SK-N-SH (cell line): ENCODE measurements around the gene MLLT3. TPM values are rescaled to one million over a fixed set of nuclear protein-coding genes. Genes with fewer than 3 reads are reported as not detected.

ENCODE experiments used
- CTCF ChIA-PET: fragments of 300-600, 350-600 bp; formaldehyde crosslinking; extraction: SDS; loops from one replicate; lab custom pipeline; 2021; lab: Yijun Ruan, JAX
- POLR2A ChIA-PET: fragments of 350-600 bp; sonication (Branson Sonifier 250); formaldehyde crosslinking; extraction: SDS; loops from one replicate; lab custom pipeline; 2020; ENCODE audit warnings: antibody characterized with exemption, inconsistent platforms; lab: Yijun Ruan, JAX
- DNase-seq: peaks from one replicate; pipeline ENCODE4 v3.0.0; 2012
- H2AFZ ChIP-seq: fragments of 200-600 bp; sonication (generic); 2 replicates; pipeline ENCODE4 v1.8.1; 2016; ENCODE audit warnings: antibody characterized with exemption, mild to moderate bottlenecking, low read depth
- H3F3A ChIP-seq: fragments of 200-600 bp; sonication (generic); replicated peaks from 2 replicates; pipeline ENCODE3; 2016; ENCODE audit warnings: antibody characterized with exemption, mild to moderate bottlenecking; ENCODE audit not compliant: insufficient read depth
- H3K27ac ChIP-seq, 2 experiments: fragments of 200-500 bp in 1 of 2; fragments of 200-600 bp in 1 of 2; sonication (Bioruptor generic) in 1 of 2; sonication (generic), shearing (Covaris generic) in 1 of 2; 2 replicates each; pipeline versions ENCODE4 v1.5.1 to v1.6.1; 2014 to 2016; ENCODE audit warnings: low read depth in 2 of 2, inconsistent platforms in 1 of 2, low read length in 1 of 2, mild to moderate bottlenecking in 1 of 2, mixed read lengths in 1 of 2
- H3K27me3 ChIP-seq: fragments of 200-600 bp; sonication (generic), shearing (Covaris generic); 2 replicates; pipeline ENCODE4 v1.6.1; 2016; ENCODE audit warnings: mixed run types; ENCODE audit not compliant: insufficient read depth
- H3K36me3 ChIP-seq, 2 experiments: fragments of 200-500 bp in 1 of 2; fragments of 200-600 bp in 1 of 2; sonication (Bioruptor generic) in 1 of 2; sonication (generic) in 1 of 2; replicated peaks in 1 of 2; 2 replicates each; pipeline versions ENCODE3 to v1.5.1; 2014 to 2016; ENCODE audit warnings: low read length in 1 of 2, mild to moderate bottlenecking in 1 of 2; ENCODE audit not compliant: insufficient read depth in 2 of 2, control insufficient read depth in 1 of 2
- H3K4me1 ChIP-seq, 2 experiments: fragments of 200-500 bp in 1 of 2; fragments of 200-600 bp in 1 of 2; sonication (Bioruptor generic) in 1 of 2; sonication (generic), shearing (Covaris generic) in 1 of 2; 2 replicates each; pipeline versions ENCODE4 v1.5.1 to v1.6.1; 2014 to 2016; ENCODE audit warnings: low read depth in 1 of 2, low read length in 1 of 2, mixed run types in 1 of 2; ENCODE audit not compliant: insufficient read depth in 2 of 2, control insufficient read depth in 1 of 2
- H3K4me2 ChIP-seq: fragments of 200-600 bp; sonication (generic), shearing (Covaris generic); 2 replicates; pipeline ENCODE4 v1.6.1; 2017; ENCODE audit warnings: mixed run types
- H3K4me3 ChIP-seq, 2 experiments: fragments of 200-500 bp in 1 of 2; fragments of 200-600 bp in 1 of 2; sonication (Bioruptor generic) in 1 of 2; sonication (generic), shearing (Covaris generic) in 1 of 2; 2 replicates each; pipeline versions ENCODE4 v1.5.1 to v1.8.1; 2014 to 2016; ENCODE audit warnings: low read depth in 2 of 2, inconsistent platforms in 1 of 2, low read length in 1 of 2, mild to moderate bottlenecking in 1 of 2, mixed read lengths in 1 of 2, moderate library complexity in 1 of 2
- H3K79me2 ChIP-seq: fragments of 200-600 bp; sonication (generic); 2 replicates; pipeline ENCODE4 v1.8.1; 2017; ENCODE audit warnings: mild to moderate bottlenecking; ENCODE audit not compliant: insufficient read depth
- H3K9ac ChIP-seq: fragments of 200-600 bp; sonication (generic); 2 replicates; pipeline ENCODE4 v1.6.1; 2017; ENCODE audit warnings: mixed run types
- H3K9me2 ChIP-seq: fragments of 200-600 bp; sonication (generic); 2 replicates; pipeline ENCODE4 v1.6.1; 2017; ENCODE audit warnings: mixed run types
- H3K9me3 ChIP-seq: fragments of 200-600 bp; sonication (generic); 2 replicates; pipeline ENCODE4 v1.6.1; 2017; ENCODE audit warnings: mixed run types, mild to moderate bottlenecking, moderate library complexity
- H4K20me1 ChIP-seq: fragments of 200-600 bp; sonication (generic); 2 replicates; pipeline ENCODE4 v1.6.1; 2017; ENCODE audit warnings: mild to moderate bottlenecking, mixed run types; ENCODE audit not compliant: insufficient read depth
- CTCF ChIP-seq: fragments of 200-600 bp; sonication (generic); IDR thresholded peaks from 2 replicates; pipeline ENCODE4 v1.6.1; 2017; ENCODE audit warnings: antibody characterized with exemption, mild to moderate bottlenecking, moderate library complexity
- ELF1 ChIP-seq: IDR thresholded peaks from 2 replicates; pipeline ENCODE4 v1.4.0; 2012
- EP300 ChIP-seq, 2 experiments: IDR thresholded peaks; 2 replicates each; pipeline versions ENCODE4 v1.4.0 to v1.6.1; 2012; ENCODE audit warnings: borderline replicate concordance in 1 of 2, low read depth in 1 of 2, low read length in 1 of 2
- EZH2phosphoT487 ChIP-seq: fragments of 200-600 bp; sonication (generic); IDR thresholded peaks from 2 replicates; pipeline ENCODE4 v1.6.1; 2017; ENCODE audit warnings: low read depth, mixed run types, mild to moderate bottlenecking, antibody characterized with exemption, moderate library complexity, borderline replicate concordance
- FOXM1 ChIP-seq: IDR thresholded peaks from 2 replicates; pipeline ENCODE4 v1.4.0; 2012; ENCODE audit warnings: low read depth, mild to moderate bottlenecking
- JUND ChIP-seq: IDR thresholded peaks from 2 replicates; pipeline ENCODE4 v1.4.0; 2012
- MAX ChIP-seq: IDR thresholded peaks from 2 replicates; pipeline ENCODE4 v1.4.0; 2012; ENCODE audit warnings: low read depth
- MEF2A ChIP-seq: IDR thresholded peaks from 2 replicates; pipeline ENCODE4 v1.4.0; 2012; ENCODE audit warnings: low read depth, borderline replicate concordance
- NRF1 ChIP-seq: IDR thresholded peaks from 2 replicates; pipeline ENCODE4 v1.6.1; 2012; ENCODE audit warnings: low read depth, mild to moderate bottlenecking, low read length
- SMC3 ChIP-seq: IDR thresholded peaks from 2 replicates; pipeline ENCODE4 v1.6.1; 2012; ENCODE audit warnings: low read depth, low read length, improper control_type of control experiment
- TEAD4 ChIP-seq: IDR thresholded peaks from 2 replicates; pipeline ENCODE4 v1.4.0; 2012; ENCODE audit warnings: mild to moderate bottlenecking, borderline replicate concordance; ENCODE audit not compliant: insufficient read depth
- YY1 ChIP-seq: IDR thresholded peaks from 2 replicates; pipeline ENCODE4 v1.4.0; 2012; ENCODE audit warnings: low read depth, mild to moderate bottlenecking
- ZBTB33 ChIP-seq: IDR thresholded peaks from 2 replicates; pipeline ENCODE4 v1.4.0; 2012; ENCODE audit warnings: low read depth, borderline replicate concordance
- WGBS: methylation state at CpG from one replicate; pipeline ENCODE4 v1.1.6; 2017; ENCODE audit warnings: low lambda C conversion rate; 5-methylcytosine and 5-hydroxymethylcytosine counted together
- polyA plus RNA-seq, 3 experiments: library from polyadenylated mRNA; depleted of rRNA; stranded (reverse); fragments of >200 nt; gene quantifications; 2 replicates each; pipeline ENCODE4 v1.2.3, GENCODE V29; 2012

Gene MLLT3
- polyA plus RNA-seq, 1 of the 3 experiments (the other 2 are of a cell fraction): 3.9 TPM

- DNase-seq: no peak
- H3K4me2 ChIP-seq: no peak overlapping the region
Measured at GRCh38 chr9:20549053-20549452, 73.2 kb downstream of the MLLT3 start.

More at GRCh38 chr9:20549053-20549452, 73.2 kb downstream of the MLLT3 start:
- H2AFZ ChIP-seq: no peak overlapping the region
- ChIA-PET CTCF (interaction anchor here (0.9 kb wide), 1 partner anchor 11 kb away, joined by 3 read pairs; no protein-coding TSS in a partner anchor), POLR2A (no interaction called here)
- H3K9ac ChIP-seq: no peak overlapping the region
- H3K4me3 ChIP-seq: no peak overlapping the region
- H3F3A ChIP-seq: no peaks in the 10 kb centered on the region
- no peaks in the 10 kb centered on the region for H3K9me2 ChIP-seq
- no peaks in the 10 kb centered on the region for H4K20me1 ChIP-seq
- no peaks in the 10 kb centered on the region for H3K79me2 ChIP-seq
- no peak for TF ChIP-seq MEF2A
- TF ChIP-seq CTCF: no peak
- TF ChIP-seq ZBTB33: no peak
- TF ChIP-seq EP300 (IDR thresholded peaks at IDR 0.05; ENCODE audit: borderline replicate concordance in 1 of 2, low read depth in 1 of 2, low read length in 1 of 2): no peak
- no peak for TF ChIP-seq JUND
- TF ChIP-seq SMC3: no peak
- TF ChIP-seq TEAD4: no peak
- TF ChIP-seq ELF1: no peak
- TF ChIP-seq EZH2phosphoT487: no peak
- no peak for TF ChIP-seq MAX
- TF ChIP-seq YY1: no peak
- no peak for TF ChIP-seq FOXM1
- no peak for TF ChIP-seq NRF1
- no peaks in the 10 kb centered on the region for H3K36me3 ChIP-seq
- peaks cover 6 to 26% of the 10 kb centered on the region in 2 experiments for H3K4me1 ChIP-seq
- 78% methylated on average over 3 of the region's 3 CpGs for WGBS
- no peak overlapping the region for H3K27ac ChIP-seq
- H3K9me3 ChIP-seq: no peaks in the 10 kb centered on the region
- H3K27me3 ChIP-seq: no peaks in the 10 kb centered on the region
